Kidney (tissue), 14 donors: ENCODE data around the gene RDM1. TPM values are rescaled to one million over a fixed set of nuclear protein-coding genes. Genes with fewer than 3 reads are reported as not detected.

ENCODE experiments used
- DNase-seq, 5 donors: peaks; one replicate each; pipeline ENCODE4 v3.0.0-alpha.2; 2013 to 2020
- FAIRE-seq: peaks from 2 replicates; lab custom pipeline; 2012; peaks lifted over from hg19 to GRCh38; lab: Jason Lieb, UNC
- H3K27ac ChIP-seq, 2 donors: one replicate each; pipeline ENCODE4 v1.7.0; 2013; ENCODE audit warnings: low read depth in 2 of 2, low read length in 2 of 2, inconsistent platforms in 1 of 2
- H3K27me3 ChIP-seq: one replicate; pipeline ENCODE4 v1.7.1; 2013; ENCODE audit warnings: low read length, inconsistent platforms; ENCODE audit not compliant: control insufficient read depth, insufficient read depth
- H3K36me3 ChIP-seq, 3 donors: one replicate each; pipeline versions ENCODE4 v1.7.0 to v1.7.1; 2013; ENCODE audit warnings: low read length in 3 of 3, control low read depth in 1 of 3, inconsistent platforms in 1 of 3; ENCODE audit not compliant: insufficient read depth in 3 of 3, control insufficient read depth in 2 of 3
- H3K4me1 ChIP-seq, 3 donors: one replicate each; pipeline versions ENCODE4 v1.7.0 to v1.7.1; 2013; ENCODE audit warnings: low read length in 3 of 3, inconsistent platforms in 1 of 3, low read depth in 1 of 3; ENCODE audit not compliant: control insufficient read depth in 2 of 3, insufficient read depth in 2 of 3
- H3K4me3 ChIP-seq, 3 donors: one replicate each; pipeline versions ENCODE4 v1.7.0 to v1.8.1; 2013; ENCODE audit warnings: low read length in 3 of 3, control low read depth in 1 of 3, inconsistent platforms in 1 of 3
- H3K9ac ChIP-seq, 3 donors: one replicate each; pipeline versions ENCODE4 v1.7.0 to v1.7.1; 2013; ENCODE audit warnings: low read length in 3 of 3, control low read depth in 1 of 3, inconsistent platforms in 1 of 3
- H3K9me3 ChIP-seq, 3 donors: one replicate each; pipeline versions ENCODE4 v1.7.0 to v1.7.1; 2013; ENCODE audit warnings: low read length in 3 of 3, control low read depth in 1 of 3, inconsistent platforms in 1 of 3; ENCODE audit not compliant: control insufficient read depth in 2 of 3, insufficient read depth in 1 of 3
- intact Hi-C: fragments of 100-400 bp; cut with DNase I; formaldehyde crosslinking; loops from one replicate; pipeline ENCODE4 v1.11.1; 2022
- polyA plus RNA-seq: library from polyadenylated mRNA; stranded (reverse); fragments of 350-450 nt; fragmentation: Illumina TruSeq; extraction: RNeasy Lipid Tissue Mini Kit (QIAGEN cat#74804); gene quantifications from one replicate; pipeline ENCODE4 v1.2.3, GENCODE V29; 2014; ENCODE audit warnings: low read depth, low replicate concordance; ENCODE audit not compliant: insufficient read depth
- total RNA-seq: library from RNA; stranded (reverse); fragmentation: NEBNext Ultra II Directional; extraction: Animal tissue kit (Norgen Biotek cat#: 25700); gene quantifications from one replicate; pipeline ENCODE4 v1.2.1, GENCODE V29; 2021
- TF ChIP-seq, protein P1 (sequence below): IDR thresholded peaks from 3 replicates; pipeline ENCODE4 v1.5.1; 2012; ENCODE audit warnings: mild to moderate bottlenecking, moderate library complexity, borderline replicate concordance; ENCODE audit not compliant: insufficient read depth; ENCODE audit errors: extremely low read depth
- donor health status: control.
- donor health status: control.
- donor health status: control.
- donor health status: control.
- donor health status: control.
- donor health status: DM: yes; HTN: yes; CAD: no.
- donor health status: Normal renal cell carcinoma (clear cell type).

Gene RDM1
- total and polyA plus RNA-seq, 2 donors from 2014 or later = 0.56 TPM; not detected in 1

DNA sequence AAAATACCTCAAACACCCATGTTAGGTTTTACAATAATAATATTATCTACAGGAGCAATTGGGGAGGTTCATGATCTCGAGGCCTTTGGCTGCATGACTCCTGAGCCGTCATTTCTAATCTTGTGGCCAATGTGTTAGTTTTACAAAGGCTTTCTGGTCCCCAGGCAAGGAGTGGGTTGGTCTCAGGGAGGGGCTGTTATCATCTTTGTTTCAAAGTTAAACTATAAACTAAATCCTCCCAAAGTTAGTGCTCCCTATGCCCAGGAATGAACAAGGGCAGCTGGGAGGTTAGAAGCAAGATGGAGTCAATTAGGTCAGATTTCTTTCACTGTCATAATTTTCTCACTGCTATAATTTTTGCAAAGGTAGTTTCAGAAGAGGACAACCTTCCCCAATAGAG, 41.3 kb downstream of the RDM1 start:
- DNase-seq = no peak
- Histone ChIP-seq H3K9me3 (no peaks in the 10 kb centered on the region), H3K27ac (no peak overlapping the region), H3K4me3 (no peak overlapping the region), H3K4me1 (peaks cover 0 to 4% (median 3%) of the 10 kb centered on the region in 3 donors), H3K9ac (no peak overlapping the region), H3K36me3 (no peaks in the 10 kb centered on the region), H3K27me3 (no peaks in the 10 kb centered on the region)
- intact Hi-C loops = no loop called here
- TF ChIP-seq, protein P1, sequence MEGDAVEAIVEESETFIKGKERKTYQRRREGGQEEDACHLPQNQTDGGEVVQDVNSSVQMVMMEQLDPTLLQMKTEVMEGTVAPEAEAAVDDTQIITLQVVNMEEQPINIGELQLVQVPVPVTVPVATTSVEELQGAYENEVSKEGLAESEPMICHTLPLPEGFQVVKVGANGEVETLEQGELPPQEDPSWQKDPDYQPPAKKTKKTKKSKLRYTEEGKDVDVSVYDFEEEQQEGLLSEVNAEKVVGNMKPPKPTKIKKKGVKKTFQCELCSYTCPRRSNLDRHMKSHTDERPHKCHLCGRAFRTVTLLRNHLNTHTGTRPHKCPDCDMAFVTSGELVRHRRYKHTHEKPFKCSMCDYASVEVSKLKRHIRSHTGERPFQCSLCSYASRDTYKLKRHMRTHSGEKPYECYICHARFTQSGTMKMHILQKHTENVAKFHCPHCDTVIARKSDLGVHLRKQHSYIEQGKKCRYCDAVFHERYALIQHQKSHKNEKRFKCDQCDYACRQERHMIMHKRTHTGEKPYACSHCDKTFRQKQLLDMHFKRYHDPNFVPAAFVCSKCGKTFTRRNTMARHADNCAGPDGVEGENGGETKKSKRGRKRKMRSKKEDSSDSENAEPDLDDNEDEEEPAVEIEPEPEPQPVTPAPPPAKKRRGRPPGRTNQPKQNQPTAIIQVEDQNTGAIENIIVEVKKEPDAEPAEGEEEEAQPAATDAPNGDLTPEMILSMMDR = no peak
- FAIRE-seq = no peak

DNA sequence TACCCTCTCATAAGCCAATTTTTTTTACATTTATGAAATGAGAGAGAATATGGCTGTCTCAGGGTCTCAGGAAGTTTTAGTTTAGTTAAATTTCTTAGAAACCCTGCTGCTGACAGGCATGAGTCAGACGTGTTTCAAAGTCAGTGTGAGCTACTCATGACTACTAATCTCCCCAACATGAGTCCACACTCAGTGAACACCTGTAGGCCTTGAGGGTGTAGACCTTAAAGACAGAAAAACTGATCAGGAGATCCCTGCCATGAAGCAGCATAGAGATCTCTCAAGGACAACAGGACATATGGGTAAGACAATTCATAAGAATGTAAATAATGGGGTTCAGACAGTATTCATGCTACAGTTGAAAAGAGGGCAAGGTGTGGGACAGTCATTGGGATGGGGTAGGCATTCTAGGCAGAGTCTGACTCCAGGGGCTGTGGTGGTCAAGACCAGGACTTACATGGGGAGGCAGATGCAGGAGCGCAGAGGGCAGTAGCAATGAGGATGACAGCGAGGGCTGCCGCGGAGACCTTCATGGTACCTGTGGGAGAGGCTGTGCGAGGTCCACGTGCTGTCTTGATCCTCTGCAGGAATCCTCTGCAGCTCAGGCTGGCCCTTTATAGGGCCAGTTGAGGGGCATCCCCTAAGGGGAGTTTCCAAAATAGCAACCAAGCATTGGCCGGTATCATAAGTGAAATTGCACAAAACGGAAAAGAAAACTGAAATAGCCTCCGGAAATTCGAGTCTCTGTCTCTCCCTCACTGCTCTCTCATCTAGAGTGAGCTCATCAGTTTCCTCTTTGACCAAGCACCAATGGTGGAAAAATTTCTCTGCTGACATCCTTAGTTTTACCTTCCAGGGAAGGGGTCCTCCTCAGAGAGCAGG, 50.6 kb downstream of the RDM1 start, which contains the start of gene CCL5:
TSS of gene CCL5 (minus strand) at position 588 of the 882 bp plus-strand sequence.
- no peaks in the 10 kb centered on the region for H3K36me3 ChIP-seq
- FAIRE-seq (no peak), DNase-seq (no peak)
- no peaks in the 10 kb centered on the region for H3K27me3 ChIP-seq
- TF ChIP-seq, protein P1 = no peak
- no peak within 1 kb of the TSS for H3K27ac ChIP-seq
- no peak within 1 kb of the TSS for H3K9ac ChIP-seq
- peaks cover 0 to 3% (median 0%) of the 10 kb centered on the region in 3 donors for H3K4me1 ChIP-seq
- intact Hi-C loops = no loop called here
- H3K4me3 ChIP-seq = no peak within 1 kb of the TSS
- H3K9me3 ChIP-seq = no peaks in the 10 kb centered on the region

DNA sequence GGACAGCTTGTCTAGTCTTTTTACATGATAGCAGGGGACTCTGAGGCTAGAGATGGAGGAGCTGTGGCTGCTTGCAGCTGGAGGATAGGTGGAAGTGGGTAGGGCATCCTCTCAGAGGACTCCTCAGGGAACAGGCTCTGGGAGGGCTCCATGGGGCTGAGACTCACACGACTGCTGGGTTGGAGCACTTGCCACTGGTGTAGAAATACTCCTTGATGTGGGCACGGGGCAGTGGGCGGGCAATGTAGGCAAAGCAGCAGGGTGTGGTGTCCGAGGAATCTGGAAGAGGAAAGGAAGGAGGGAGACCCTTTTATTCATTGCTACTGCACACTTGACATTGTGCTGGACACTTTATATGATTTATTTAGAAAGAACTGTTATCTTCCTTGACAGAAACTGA, 52.2 kb downstream of the RDM1 start:
- FAIRE-seq = no peak
- no peak for DNase-seq
- TF ChIP-seq, protein P1 = no peak
- Histone ChIP-seq H3K27me3 (no peaks in the 10 kb centered on the region), H3K4me1 (peaks cover 0 to 3% (median 0%) of the 10 kb centered on the region in 3 donors), H3K4me3 (no peak overlapping the region), H3K36me3 (no peaks in the 10 kb centered on the region), H3K9me3 (no peaks in the 10 kb centered on the region), H3K27ac (no peak overlapping the region), H3K9ac (no peak overlapping the region)
- intact Hi-C loops = no loop called here
